Fibroblast of skin of back (primary cell): ENCODE measurements around the gene AGRP.
A peak's percentile ranks its signal among the peaks of the same experiment; 100 is the strongest.

Source experiments
- DNase-seq: peaks from one replicate; pipeline ENCODE4 v3.0.0-alpha.2; 2013

Gene AGRP

GRCh38 chr16:67463059-67463458 is 20.3 kb downstream of the AGRP start:
- DNase-seq, result no peak

DNA sequence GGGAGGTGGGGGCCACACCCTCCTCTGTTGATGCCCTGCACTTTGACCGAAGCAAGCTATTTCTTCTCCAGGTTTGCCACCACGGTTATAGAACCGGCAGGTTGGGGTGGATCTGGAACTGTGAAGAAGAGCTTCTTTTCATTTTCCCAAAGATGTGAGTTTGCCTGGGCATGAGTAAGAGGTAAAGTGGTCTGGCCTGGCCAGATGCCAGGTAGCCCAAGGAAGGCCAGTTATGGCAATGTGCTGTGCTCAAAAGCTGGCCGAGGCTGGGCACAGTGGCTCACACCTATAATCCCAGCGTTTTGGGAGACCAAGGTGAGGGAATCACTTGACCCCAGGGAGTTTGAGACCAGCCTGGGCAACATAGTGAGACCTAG is 21.1 kb downstream of the AGRP start:
- no peak for DNase-seq

- no peak for DNase-seq
Measured at GRCh38 chr16:67461600-67462278, 21.6 kb downstream of the AGRP start.

GRCh38 chr16:67460961-67461360 is 22.4 kb downstream of the AGRP start:
- no peak for DNase-seq

- no peak for DNase-seq
Measured at GRCh38 chr16:67460168-67460567, 23.2 kb downstream of the AGRP start.

- DNase-seq, result no peak
Measured at GRCh38 chr16:67459861-67460150, 23.5 kb downstream of the AGRP start.

DNA sequence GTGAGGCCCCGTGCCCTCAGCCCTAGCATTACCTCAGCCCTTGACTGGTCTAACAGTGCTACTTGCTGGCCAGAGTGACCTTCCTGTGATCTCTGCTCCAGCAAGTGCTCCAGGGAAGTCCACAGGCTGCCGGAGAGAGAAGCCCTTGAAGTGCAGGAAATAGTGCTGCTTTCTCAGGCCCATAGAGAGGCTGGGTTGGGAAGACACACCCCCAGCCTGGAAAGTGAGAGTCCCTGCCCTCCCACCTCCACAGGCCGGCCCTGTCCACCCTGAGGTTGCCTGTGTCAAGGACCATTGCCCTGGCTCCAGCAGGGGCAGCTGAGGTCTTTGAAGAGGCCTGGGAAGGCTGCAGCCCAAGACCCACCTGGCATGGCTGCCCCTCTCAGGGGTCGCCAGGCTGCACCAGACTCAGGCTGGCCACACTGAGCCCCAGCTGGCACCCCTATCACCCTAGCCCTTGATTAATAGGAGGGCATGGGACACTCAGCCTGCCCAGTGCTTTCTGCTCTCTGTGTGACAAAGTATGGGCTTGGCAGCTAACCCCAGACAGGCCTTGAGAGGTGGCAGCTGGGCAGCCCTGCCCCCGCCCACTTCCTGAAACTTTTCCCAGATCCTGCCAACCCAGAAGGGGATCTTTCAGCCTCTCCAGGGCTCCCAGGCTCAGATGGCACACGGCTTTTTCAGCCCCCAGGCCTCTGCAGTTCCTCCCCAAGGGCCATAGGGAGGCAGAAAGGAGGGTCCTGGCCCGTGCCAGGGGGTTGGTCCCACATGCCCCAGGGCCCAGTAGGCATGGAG is 24.1 kb downstream of the AGRP start:
- DNase-seq, result peak; percentile 24

- DNase-seq, result peak; percentile 80
Measured at GRCh38 chr16:67458121-67458641, 25.2 kb downstream of the AGRP start.

DNA sequence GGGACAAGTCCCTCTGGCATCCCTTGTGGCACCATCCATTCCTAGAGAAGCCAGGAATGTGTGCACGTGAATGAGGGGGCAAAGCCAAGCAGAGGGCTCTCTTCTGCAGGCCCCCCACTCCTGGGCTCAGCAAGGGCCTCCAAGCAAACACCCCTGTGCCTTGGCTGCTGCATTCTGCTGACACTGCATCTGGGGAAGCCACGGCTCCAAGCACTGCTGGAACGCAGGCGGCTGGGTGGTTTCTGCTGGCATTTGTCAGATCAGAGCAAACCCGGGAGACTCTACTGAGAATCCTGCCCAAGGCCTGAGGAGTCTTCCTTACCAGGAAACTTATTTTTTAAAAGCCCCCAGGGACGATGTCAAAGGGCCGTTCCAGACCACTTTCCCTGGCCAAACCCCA is 25.7 kb downstream of the AGRP start:
- DNase-seq, result peak; percentile 24

GRCh38 chr16:67456391-67457081 is 26.8 kb downstream of the AGRP start:
- DNase-seq, result no peak

- DNase-seq, result no peak
Measured at GRCh38 chr16:67454852-67455251, 28.5 kb downstream of the AGRP start.

DNA sequence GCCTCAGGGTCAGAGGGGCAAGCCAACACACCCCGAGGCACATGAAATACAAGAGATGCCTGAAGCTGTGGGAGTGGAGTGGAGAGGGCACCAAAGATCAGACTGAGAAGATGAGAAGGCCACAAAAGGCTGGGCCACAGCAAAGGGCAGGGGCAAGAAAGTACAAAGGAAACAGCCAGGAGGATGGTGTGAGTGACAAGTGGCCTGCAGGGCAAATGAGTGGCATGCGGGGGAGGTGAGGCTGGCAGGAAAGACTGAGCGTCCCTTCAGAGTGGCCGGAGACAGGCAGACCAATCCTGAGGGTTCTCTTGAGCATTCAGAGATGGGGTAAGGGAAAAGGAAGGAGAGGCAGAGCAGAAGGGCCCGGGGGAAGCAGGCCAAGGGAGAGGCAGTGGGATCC is 29.2 kb downstream of the AGRP start:
- DNase-seq, result no peak

GRCh38 chr16:67451704-67452435 is 31.5 kb downstream of the AGRP start:
- no peak for DNase-seq

- no peak for DNase-seq
Measured at GRCh38 chr16:67451061-67451703, 32.2 kb downstream of the AGRP start.

GRCh38 chr16:67449739-67450138 is 33.6 kb downstream of the AGRP start:
- DNase-seq, result no peak

DNA sequence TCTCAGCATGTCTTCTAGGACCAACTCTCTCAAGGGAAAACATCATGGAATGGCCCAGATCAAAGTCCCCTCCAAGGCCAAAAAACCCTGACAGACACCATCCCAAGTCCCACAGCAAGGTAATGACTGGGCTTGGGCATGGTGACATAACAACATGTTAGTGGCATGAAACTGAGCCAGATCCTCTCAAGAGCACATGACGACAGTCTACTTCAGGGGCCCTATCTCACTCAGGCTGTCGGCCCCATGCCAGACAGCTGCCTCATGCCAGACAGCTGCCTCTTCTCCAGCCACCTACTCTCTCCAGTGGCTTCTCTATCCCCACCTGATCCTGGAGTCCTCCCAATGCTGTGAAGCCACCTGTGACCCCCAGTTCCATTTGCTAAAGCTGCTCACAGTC is 34.0 kb downstream of the AGRP start:
- DNase-seq, result no peak

- DNase-seq, result no peak
Measured at GRCh38 chr16:67448580-67448979, 34.8 kb downstream of the AGRP start.

DNA sequence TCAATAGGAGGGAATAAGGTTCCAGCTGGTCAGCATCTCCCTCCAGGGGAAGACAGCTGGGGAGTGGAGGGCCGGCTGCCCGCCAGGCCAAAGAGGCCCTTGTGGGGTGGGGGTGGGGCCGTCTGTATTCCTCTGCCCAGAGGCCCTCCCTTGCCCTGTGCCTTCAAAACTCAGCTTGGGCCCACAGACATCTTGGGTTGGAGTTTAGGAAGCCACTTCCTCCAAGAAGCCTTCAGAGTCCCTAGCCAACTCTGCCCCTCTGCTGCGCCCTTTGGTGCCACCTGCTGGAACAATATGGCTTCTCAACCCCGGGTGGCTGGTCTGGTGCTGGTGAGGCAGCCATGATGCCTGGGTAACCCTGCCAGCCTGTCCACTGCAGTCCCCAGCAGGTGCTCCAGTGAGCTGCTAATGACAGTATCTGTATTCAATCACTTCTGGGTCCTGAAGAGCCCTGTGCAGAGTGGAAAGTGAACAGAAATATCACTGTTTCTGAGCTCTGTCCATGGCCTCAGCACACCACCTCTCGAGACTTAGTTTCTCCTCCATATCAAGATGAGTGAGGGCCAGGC is 35.8 kb downstream of the AGRP start:
- no peak for DNase-seq

GRCh38 chr16:67446968-67447507 is 36.3 kb downstream of the AGRP start:
- no peak for DNase-seq

GRCh38 chr16:67445913-67446907 is 37.1 kb downstream of the AGRP start:
- DNase-seq, result no peak
